Measurements from ENCODE around the gene SMIM35.
"Not testable (repeated sequence)": the region's sequence is repeated elsewhere in the genome, so short reads cannot be mapped to it uniquely, and the experiment has no call there.

The SMIM35 gene

DNA sequence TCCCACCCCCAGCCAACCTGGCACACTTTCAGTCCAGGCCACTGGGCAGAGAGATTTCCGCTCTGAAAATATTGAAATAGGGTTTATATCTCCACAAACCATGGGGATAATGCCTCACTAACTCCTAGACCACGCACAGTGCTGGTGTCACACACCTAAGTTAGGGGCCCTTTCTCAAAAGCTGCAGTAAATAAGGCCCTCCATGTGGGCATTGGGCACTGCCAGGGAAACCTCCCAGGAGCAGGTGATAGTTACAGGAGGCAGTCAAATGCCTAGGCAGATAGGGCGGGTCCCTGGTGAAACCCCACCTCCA, 103.6 kb downstream of the SMIM35 start:
- DNase-seq (ENCODE audit: low read depth) = no peak

DNA sequence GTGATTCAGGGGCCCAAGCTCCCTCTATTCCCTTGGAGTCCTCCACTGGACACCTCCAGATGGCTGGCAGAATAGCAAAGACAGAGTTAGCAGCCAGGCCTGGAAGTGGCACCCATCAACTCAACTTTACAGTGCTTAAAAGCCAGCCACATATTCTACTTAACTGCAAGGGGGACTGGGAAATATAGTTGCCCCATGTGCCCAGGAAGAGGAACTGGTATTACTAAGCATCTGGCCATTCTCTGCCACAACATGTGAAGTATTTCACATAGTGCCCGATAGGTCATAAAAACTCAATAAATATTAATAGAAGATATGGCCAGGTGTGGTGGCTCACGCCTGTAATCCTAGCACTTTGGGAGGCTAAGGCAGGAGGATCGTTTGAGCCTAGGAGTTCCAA, 106.0 kb downstream of the SMIM35 start:
- no peak for DNase-seq (ENCODE audit: low read depth)

- DNase-seq (ENCODE audit: low read depth) = no peak
Measured at GRCh38 chr11:117980280-117980679, 106.5 kb downstream of the SMIM35 start.

GRCh38 chr11:117979481-117980211, 107.1 kb downstream of the SMIM35 start:
- DNase-seq (ENCODE audit: low read depth) = no peak

GRCh38 chr11:117978991-117979390, 107.8 kb downstream of the SMIM35 start:
- DNase-seq (ENCODE audit: low read depth) = no peak

- not testable (repeated sequence) for DNase-seq (ENCODE audit: low read depth)
Measured at GRCh38 chr11:117978291-117978910, 108.4 kb downstream of the SMIM35 start.

DNA sequence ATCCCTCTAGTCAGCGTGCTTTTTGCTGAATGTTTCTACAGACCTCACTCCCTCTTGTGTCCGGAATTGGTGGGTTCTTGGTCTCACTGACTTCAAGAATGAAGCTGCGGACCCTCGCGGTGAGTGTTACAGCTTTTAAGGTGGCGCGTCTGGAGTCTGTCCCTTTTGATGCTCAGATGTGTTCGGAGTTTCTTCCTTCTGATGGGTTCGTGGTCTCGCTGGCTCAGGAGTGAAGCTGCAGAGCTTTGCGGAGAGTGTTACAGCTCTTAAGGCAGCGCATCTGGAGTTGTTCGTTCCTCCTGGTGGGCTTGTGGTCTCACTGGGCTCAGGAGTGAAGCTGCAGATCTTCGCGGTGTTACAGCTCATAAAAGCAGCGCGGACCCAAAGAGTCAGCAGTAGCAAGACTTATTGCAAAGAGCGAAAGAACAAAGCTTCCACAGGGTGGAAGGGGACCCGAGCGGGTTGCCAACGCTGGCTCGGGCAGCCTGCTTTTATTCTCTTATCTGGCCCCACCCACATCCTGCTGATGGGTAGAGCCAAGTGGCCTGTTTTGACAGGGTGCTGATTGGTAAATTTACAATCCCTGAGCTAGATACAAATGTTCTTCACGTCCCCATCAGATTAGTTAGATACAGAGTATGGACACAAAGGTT, 109.0 kb downstream of the SMIM35 start:
- not testable (repeated sequence) for DNase-seq (ENCODE audit: low read depth)

GRCh38 chr11:117977029-117977428, 109.7 kb downstream of the SMIM35 start:
- DNase-seq (ENCODE audit: low read depth) = no peak

GRCh38 chr11:117976445-117976844, 110.3 kb downstream of the SMIM35 start:
- DNase-seq (ENCODE audit: low read depth) = no peak

DNA sequence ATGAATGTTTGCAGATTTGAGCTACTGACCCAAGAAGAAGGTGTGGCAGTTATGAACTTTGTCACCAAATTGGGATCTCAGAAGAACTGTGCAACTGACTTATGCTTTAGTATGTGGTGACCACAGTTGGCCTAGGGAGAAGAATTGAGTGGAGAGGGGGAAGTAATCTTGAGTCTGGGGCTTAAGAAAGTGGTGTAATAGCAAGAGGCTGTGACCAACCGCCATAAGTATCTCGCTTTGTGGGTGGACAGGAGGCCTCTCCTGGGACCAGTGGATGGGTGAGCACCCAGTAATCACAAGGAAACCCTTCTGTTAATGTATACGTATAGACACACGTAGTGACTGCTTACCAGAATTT, 113.3 kb downstream of the SMIM35 start:
- DNase-seq (ENCODE audit: low read depth) = no peak

- no peak for DNase-seq (ENCODE audit: low read depth)
Measured at GRCh38 chr11:117972629-117973502, 113.9 kb downstream of the SMIM35 start.

DNA sequence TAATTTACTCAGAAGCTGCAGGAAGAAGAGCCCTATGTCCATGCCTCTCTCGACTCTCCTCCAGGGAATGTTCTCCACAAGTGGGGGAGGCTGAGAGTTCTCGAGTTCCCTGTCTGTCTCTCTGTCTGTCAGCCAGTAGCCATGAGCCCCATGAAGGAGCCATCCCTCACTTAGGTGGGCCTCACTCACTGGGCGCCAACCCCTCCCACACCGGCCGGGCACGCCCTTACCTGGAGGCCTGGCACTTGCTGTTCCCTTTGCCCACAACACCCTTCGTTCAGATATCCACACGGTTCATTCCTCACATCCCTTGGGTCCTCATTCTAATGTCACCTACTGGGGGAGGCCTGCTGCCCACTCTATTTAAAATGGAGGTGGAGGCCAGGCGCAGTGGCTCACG, 114.7 kb downstream of the SMIM35 start:
- no peak for DNase-seq (ENCODE audit: low read depth)

DNA sequence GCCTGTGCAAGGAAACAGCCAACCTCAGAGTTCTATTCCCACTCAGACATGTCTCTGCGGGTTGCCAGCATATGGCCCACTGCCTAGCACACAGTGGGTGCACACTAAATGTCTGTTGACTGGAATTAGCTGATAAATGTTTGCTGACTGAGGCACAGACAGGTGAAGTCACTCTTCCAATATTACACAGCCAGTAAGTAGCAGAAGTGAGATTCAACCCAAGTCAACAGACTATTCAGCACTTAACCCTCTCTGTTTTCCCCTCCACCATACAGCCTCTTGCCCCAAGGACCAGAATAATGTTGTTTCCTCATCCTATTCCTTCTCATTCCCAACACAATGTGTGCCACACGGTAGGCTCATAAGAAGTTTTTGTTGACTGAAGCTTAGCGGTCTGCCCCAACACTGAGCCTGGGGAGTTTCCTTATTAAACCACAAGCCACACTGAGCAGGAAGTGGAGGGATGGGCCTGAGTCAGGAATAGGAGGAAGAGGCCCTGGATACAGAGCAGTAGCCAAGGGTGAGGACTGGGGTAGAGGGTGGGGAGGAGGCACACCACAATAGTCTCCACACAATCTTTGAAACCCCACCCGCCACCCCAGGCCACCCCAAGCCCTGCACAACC, 116.3 kb downstream of the SMIM35 start:
- DNase-seq (ENCODE audit: low read depth) = no peak

DNA sequence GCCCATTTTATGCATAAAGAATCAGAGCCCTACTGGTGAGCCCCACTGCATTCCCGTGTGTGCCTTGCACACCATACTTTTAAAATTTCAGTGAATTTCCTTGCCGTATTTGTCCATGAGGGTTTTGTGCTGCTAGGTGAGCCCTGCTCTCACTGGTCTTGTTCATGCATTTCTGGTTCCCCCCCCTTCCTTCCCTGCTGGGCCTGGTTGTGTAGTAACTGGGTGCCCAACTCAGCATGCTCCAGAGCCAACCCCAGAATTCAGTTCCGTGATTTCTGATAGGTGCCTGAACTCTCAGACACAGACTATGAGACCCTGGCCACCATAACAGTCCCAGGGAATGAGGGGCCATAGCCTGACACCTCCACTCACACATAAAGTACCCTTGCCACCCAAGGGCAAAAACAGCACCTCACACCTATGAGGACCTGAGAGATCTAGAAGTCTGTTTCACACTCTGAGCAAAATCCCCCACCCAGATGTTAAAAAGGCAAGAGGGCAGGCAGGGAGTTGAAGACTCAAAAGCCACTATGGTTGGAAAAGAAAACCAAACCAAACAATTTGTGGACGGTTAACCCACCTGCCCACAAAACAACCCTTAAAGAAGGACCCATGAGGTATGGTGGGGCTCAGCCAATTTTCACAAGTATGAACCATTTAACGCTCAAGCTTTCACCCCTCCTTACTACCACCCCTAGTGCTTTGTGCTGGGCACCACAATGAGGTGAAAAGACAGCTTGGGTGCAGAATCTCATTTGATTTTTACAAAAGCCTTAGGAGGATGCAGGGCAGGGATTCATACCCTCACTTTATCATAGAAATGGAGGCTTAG, 117.4 kb downstream of the SMIM35 start:
- DNase-seq (ENCODE audit: low read depth) = no peak

- no peak for DNase-seq (ENCODE audit: low read depth)
Measured at GRCh38 chr11:117966908-117967307, 119.9 kb downstream of the SMIM35 start.

- DNase-seq (ENCODE audit: low read depth) = no peak
Measured at GRCh38 chr11:117962826-117963225, 123.9 kb downstream of the SMIM35 start.

GRCh38 chr11:117961896-117962295, 124.9 kb downstream of the SMIM35 start:
- DNase-seq (ENCODE audit: low read depth) = no peak

DNA sequence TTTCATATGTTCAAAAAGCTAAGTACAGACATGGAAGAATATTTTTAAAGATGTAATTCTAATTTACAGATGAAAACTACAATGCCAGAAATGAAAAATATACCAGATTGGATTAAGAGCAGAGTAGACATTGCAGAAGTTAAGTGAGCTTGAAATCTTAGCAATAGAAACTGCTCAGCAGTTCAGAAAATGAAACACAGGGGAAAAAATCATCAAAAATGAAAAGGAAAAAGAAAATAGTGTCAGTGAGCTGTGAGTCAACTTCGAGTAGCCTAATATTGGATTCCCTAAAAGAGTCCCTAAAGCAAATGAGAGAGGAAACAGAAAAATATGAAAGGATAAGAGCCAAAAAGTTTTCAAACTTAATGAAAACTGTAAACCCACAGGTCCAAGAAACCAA, 126.4 kb downstream of the SMIM35 start:
- no peak for DNase-seq (ENCODE audit: low read depth)

GRCh38 chr11:117959438-117960149, 127.2 kb downstream of the SMIM35 start:
- no peak for DNase-seq (ENCODE audit: low read depth)

GRCh38 chr11:117958949-117959348, 127.8 kb downstream of the SMIM35 start:
- no peak for DNase-seq (ENCODE audit: low read depth)
